ENCODE data around the gene IL32. TPM values are rescaled to one million over a fixed set of nuclear protein-coding genes. Genes with fewer than 3 reads are reported as not detected.
A peak's percentile ranks its signal among the peaks of the same experiment; 100 is the strongest.

The IL32 gene
- total RNA-seq, 1 experiment from 2014 or later = 4.7 TPM

- Mint-ChIP-seq H3K9me3 (no peaks in the 10 kb centered on the region), H3K27me3 (ENCODE audit: low read depth) (no peaks in the 10 kb centered on the region; the same call in 1 of the 2 replicates), H3K27ac (peak overlapping the region; percentile 99), H3K4me1 (peaks cover 56% of the 10 kb centered on the region), H3K4me3 (peak overlapping the region; percentile 61), H3K36me3 (peaks cover 7% of the 10 kb centered on the region)
- TF ChIP-seq ETV6 (CRISPR knock-in tag; IDR thresholded peaks at IDR 0.05) = peak; percentile 98
- TF ChIP-seq KAT7 (CRISPR knock-in tag; IDR thresholded peaks at IDR 0.05; ENCODE audit: borderline replicate concordance) = 0 out of 2 replicates have a peak, but pooled peaks have one; percentile 32
- TF ChIP-seq IRF2 (CRISPR knock-in tag; IDR thresholded peaks at IDR 0.05; ENCODE audit: borderline replicate concordance, low read depth) = no peak
- no peak for TF ChIP-seq RELA (CRISPR knock-in tag; IDR thresholded peaks at IDR 0.05; ENCODE audit: borderline replicate concordance)
- TF ChIP-seq TEAD1 (CRISPR knock-in tag; IDR thresholded peaks at IDR 0.05) = no peak
- no peak for TF ChIP-seq SMAD3 (CRISPR knock-in tag; IDR thresholded peaks at IDR 0.05; ENCODE audit: borderline replicate concordance)
- no peak for TF ChIP-seq ZNF416 (CRISPR knock-in tag; IDR thresholded peaks at IDR 0.05)
- TF ChIP-seq, protein P1, sequence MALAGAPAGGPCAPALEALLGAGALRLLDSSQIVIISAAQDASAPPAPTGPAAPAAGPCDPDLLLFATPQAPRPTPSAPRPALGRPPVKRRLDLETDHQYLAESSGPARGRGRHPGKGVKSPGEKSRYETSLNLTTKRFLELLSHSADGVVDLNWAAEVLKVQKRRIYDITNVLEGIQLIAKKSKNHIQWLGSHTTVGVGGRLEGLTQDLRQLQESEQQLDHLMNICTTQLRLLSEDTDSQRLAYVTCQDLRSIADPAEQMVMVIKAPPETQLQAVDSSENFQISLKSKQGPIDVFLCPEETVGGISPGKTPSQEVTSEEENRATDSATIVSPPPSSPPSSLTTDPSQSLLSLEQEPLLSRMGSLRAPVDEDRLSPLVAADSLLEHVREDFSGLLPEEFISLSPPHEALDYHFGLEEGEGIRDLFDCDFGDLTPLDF (CRISPR knock-in tag; IDR thresholded peaks at IDR 0.05) = no peak
- no peak for TF ChIP-seq ZNF138 (CRISPR knock-in tag; conservative IDR thresholded peaks at IDR 0.05)
- TF ChIP-seq SP1 (CRISPR knock-in tag; conservative IDR thresholded peaks at IDR 0.05) = peak; percentile 47; the same call in 1 of the 2 replicates
- peak; percentile 37; the same call in 1 of the 2 replicates for TF ChIP-seq FOXK1 (CRISPR knock-in tag; IDR thresholded peaks at IDR 0.05)
- peak; percentile 72 for DNase-seq (ENCODE audit: low spot score)
- ChIA-PET POLR2A (interaction anchor here (0.9 to 1.3 kb wide), 8 partner anchors 16 to 92 kb away, joined by 3 to 14 read pairs (median 4); partner anchors contain the start of genes TNFRSF12A and ZNF213), CTCF (interaction anchor here (0.6 to 8.5 kb wide), 22 partner anchors 10 to 285 kb away, joined by 3 to 68 read pairs (median 8); partner anchors contain the start of genes PRSS21, TNFRSF12A, ZNF205 and ZNF213)
- peak; percentile 23 for ATAC-seq
Observed at GRCh38 chr16:3101841-3102470, 36.5 kb downstream of the IL32 start.

DNA sequence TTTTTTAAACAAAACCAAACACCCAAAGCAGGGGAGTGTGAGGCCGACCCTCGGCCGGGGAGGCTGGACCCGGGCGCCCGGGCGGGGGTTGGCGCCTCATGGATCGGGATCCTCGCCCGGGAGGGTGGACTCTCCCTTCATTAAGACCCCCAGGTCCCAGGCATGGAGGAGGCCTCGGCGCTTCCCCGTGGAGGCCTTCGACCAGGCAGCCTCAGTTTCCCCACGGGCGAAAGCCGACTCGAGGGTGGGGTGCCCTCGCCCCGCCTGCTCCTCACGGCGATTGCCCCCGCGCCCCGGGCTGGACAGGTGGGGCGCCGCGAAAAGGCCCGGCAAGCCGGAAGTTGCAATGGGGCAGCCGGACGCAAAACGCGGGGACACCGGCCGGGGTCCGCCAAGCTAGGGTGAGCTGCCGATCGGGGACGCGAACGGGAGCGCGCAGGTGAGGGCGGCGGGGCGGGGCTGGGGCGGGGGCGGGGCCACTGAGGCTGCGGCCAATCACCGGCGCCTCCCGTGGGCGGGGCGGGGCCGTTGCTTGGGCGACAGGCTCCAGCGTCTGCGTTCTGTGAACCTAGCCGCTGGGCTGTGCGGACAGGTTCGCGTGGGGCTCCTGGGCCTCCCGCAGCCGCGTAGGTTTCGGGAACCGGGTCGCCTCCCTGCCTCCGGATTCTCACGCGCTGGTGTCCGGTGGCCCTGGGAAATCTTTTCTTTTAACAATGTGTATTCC, 40.9 kb downstream of the IL32 start:
- Mint-ChIP-seq H3K4me3 (peak overlapping the region; percentile 68), H3K36me3 (no peaks in the 10 kb centered on the region), H3K9me3 (no peaks in the 10 kb centered on the region), H3K4me1 (peaks cover 37% of the 10 kb centered on the region), H3K27ac (peak overlapping the region; percentile 89), H3K27me3 (ENCODE audit: low read depth) (no peaks in the 10 kb centered on the region; the same call in 1 of the 2 replicates)
- ChIA-PET CTCF (interaction anchor here (0.5 to 2.5 kb wide), 13 partner anchors 9 to 1919 kb away, joined by 3 to 25 read pairs (median 4); no protein-coding TSS in a partner anchor), POLR2A (interaction anchor here (0.6 to 1.3 kb wide), 3 partner anchors 9 to 96 kb away, joined by 3 to 7 read pairs (median 3); no protein-coding TSS in a partner anchor)
- ATAC-seq = peak; percentile 76
- peak; percentile 95 for DNase-seq (ENCODE audit: low spot score)
- no peak for TF ChIP-seq ATF3 (CRISPR knock-in tag; conservative IDR thresholded peaks at IDR 0.05)
- peak; percentile 82 for TF ChIP-seq FOXK1 (CRISPR knock-in tag; IDR thresholded peaks at IDR 0.05)
- no peak for TF ChIP-seq SMAD3 (CRISPR knock-in tag; IDR thresholded peaks at IDR 0.05; ENCODE audit: borderline replicate concordance)
- TF ChIP-seq CDX4 (CRISPR knock-in tag; IDR thresholded peaks at IDR 0.05; ENCODE audit: borderline replicate concordance) = no peak
- TF ChIP-seq, protein P2, sequence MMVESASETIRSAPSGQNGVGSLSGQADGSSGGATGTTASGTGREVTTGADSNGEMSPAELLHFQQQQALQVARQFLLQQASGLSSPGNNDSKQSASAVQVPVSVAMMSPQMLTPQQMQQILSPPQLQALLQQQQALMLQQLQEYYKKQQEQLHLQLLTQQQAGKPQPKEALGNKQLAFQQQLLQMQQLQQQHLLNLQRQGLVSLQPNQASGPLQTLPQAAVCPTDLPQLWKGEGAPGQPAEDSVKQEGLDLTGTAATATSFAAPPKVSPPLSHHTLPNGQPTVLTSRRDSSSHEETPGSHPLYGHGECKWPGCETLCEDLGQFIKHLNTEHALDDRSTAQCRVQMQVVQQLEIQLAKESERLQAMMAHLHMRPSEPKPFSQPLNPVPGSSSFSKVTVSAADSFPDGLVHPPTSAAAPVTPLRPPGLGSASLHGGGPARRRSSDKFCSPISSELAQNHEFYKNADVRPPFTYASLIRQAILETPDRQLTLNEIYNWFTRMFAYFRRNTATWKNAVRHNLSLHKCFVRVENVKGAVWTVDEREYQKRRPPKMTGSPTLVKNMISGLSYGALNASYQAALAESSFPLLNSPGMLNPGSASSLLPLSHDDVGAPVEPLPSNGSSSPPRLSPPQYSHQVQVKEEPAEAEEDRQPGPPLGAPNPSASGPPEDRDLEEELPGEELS (CRISPR knock-in tag; IDR thresholded peaks at IDR 0.05) = peak; percentile 63; the same call in 1 of the 2 replicates
- TF ChIP-seq, protein P3, sequence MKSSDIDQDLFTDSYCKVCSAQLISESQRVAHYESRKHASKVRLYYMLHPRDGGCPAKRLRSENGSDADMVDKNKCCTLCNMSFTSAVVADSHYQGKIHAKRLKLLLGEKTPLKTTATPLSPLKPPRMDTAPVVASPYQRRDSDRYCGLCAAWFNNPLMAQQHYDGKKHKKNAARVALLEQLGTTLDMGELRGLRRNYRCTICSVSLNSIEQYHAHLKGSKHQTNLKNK (CRISPR knock-in tag; IDR thresholded peaks at IDR 0.05) = no peak
- TF ChIP-seq, protein P4, sequence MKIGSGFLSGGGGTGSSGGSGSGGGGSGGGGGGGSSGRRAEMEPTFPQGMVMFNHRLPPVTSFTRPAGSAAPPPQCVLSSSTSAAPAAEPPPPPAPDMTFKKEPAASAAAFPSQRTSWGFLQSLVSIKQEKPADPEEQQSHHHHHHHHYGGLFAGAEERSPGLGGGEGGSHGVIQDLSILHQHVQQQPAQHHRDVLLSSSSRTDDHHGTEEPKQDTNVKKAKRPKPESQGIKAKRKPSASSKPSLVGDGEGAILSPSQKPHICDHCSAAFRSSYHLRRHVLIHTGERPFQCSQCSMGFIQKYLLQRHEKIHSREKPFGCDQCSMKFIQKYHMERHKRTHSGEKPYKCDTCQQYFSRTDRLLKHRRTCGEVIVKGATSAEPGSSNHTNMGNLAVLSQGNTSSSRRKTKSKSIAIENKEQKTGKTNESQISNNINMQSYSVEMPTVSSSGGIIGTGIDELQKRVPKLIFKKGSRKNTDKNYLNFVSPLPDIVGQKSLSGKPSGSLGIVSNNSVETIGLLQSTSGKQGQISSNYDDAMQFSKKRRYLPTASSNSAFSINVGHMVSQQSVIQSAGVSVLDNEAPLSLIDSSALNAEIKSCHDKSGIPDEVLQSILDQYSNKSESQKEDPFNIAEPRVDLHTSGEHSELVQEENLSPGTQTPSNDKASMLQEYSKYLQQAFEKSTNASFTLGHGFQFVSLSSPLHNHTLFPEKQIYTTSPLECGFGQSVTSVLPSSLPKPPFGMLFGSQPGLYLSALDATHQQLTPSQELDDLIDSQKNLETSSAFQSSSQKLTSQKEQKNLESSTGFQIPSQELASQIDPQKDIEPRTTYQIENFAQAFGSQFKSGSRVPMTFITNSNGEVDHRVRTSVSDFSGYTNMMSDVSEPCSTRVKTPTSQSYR (CRISPR knock-in tag; IDR thresholded peaks at IDR 0.05) = peak; percentile 71; the same call in 1 of the 2 replicates
- TF ChIP-seq ARID4B (CRISPR knock-in tag; IDR thresholded peaks at IDR 0.05; ENCODE audit: borderline replicate concordance) = peak; percentile 28; the same call in 1 of the 2 replicates
- TF ChIP-seq, protein P5, sequence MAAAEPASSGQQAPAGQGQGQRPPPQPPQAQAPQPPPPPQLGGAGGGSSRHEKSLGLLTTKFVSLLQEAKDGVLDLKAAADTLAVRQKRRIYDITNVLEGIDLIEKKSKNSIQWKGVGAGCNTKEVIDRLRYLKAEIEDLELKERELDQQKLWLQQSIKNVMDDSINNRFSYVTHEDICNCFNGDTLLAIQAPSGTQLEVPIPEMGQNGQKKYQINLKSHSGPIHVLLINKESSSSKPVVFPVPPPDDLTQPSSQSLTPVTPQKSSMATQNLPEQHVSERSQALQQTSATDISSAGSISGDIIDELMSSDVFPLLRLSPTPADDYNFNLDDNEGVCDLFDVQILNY (CRISPR knock-in tag; IDR thresholded peaks at IDR 0.05) = peak; percentile 58; the same call in 1 of the 2 replicates

Measured in WTC11 (cell line).